IMR-90 (cell line): ENCODE data around the gene IQSEC3. TPM values are rescaled to one million over a fixed set of nuclear protein-coding genes. Genes with fewer than 3 reads are reported as not detected.
"Not testable (repeated sequence)": the region's sequence is repeated elsewhere in the genome, so short reads cannot be mapped to it uniquely, and the experiment has no call there.

Source experiments
- ATAC-seq: fragments of 200-7000 bp; cut with Tn5 transposase; 2 replicates; pipeline ENCODE4 v1.9.1; 2020; ENCODE audit warnings: low read depth, mild to moderate bottlenecking, moderate library complexity
- BruUV-seq: library from RNA; stranded (reverse); fragments of 400-500 nt; replicated peaks from 2 replicates; lab custom pipeline; 2021; lab: Mats Ljungman, UMichigan
- CTCF ChIA-PET: fragments of 300-600 bp; formaldehyde crosslinking; extraction: SDS; loops from one replicate; lab custom pipeline; 2021; ENCODE audit warnings: antibody characterized with exemption; lab: Yijun Ruan, JAX
- POLR2A ChIA-PET: fragments of 300-600 bp; sonication (Branson Sonifier 250); formaldehyde crosslinking; loops from one replicate; lab custom pipeline; 2022; ENCODE audit warnings: antibody characterized with exemption; ENCODE audit not compliant: unreplicated experiment; lab: Charles Lee
- DNase-seq: peaks from one replicate; pipeline ENCODE4 v3.0.0; 2013
- H2AFZ ChIP-seq: replicated peaks from 2 replicates; pipeline ENCODE3; 2013; ENCODE audit warnings: low read length, mild to moderate bottlenecking; ENCODE audit not compliant: poor library complexity
- H2AK5ac ChIP-seq: 2 replicates; pipeline ENCODE4 v1.6.1; 2013; ENCODE audit warnings: low read depth, low read length, inconsistent platforms
- H2AK9ac ChIP-seq: replicated peaks from 2 replicates; pipeline ENCODE3; 2013; ENCODE audit warnings: mild to moderate bottlenecking, low read depth, low read length, moderate library complexity; ENCODE audit not compliant: poor library complexity
- H2BK120ac ChIP-seq: 2 replicates; pipeline ENCODE4 v1.6.1; 2013; ENCODE audit warnings: low read depth, low read length, inconsistent platforms
- H2BK15ac ChIP-seq: 3 replicates; pipeline ENCODE4 v1.6.1; 2013; ENCODE audit warnings: low read depth, low read length, inconsistent platforms
- H2BK20ac ChIP-seq: 2 replicates; pipeline ENCODE4 v1.6.1; 2013; ENCODE audit warnings: low read depth, mild to moderate bottlenecking, inconsistent platforms, low read length, moderate library complexity
- H2BK5ac ChIP-seq: 2 replicates; pipeline ENCODE4 v1.6.1; 2013; ENCODE audit warnings: mild to moderate bottlenecking, low read depth, low read length, inconsistent platforms; ENCODE audit not compliant: poor library complexity, severe bottlenecking
- H3K14ac ChIP-seq: replicated peaks from 2 replicates; pipeline ENCODE4 v1.6.1; 2013; ENCODE audit warnings: low read depth, low read length, inconsistent platforms
- H3K18ac ChIP-seq: 2 replicates; pipeline ENCODE4 v1.6.1; 2013; ENCODE audit warnings: low read depth, low read length, control low read depth
- H3K23ac ChIP-seq: 2 replicates; pipeline ENCODE4 v1.6.1; 2013; ENCODE audit warnings: low read depth, low read length, inconsistent platforms
- H3K27ac ChIP-seq: 2 replicates; pipeline ENCODE4 v1.5.1; 2013; ENCODE audit warnings: mild to moderate bottlenecking, control low read depth, low read length; ENCODE audit not compliant: insufficient read depth
- H3K27me3 ChIP-seq: 2 replicates; pipeline ENCODE4 v1.6.1; 2013; ENCODE audit warnings: low read length; ENCODE audit not compliant: control insufficient read depth, insufficient read depth
- H3K36me3 ChIP-seq: 2 replicates; pipeline ENCODE4 v1.6.1; 2013; ENCODE audit warnings: low read length, mixed read lengths; ENCODE audit not compliant: control insufficient read depth, insufficient read depth
- H3K4ac ChIP-seq: 2 replicates; pipeline ENCODE4 v1.6.1; 2013; ENCODE audit warnings: low read depth, low read length, inconsistent platforms
- H3K4me1 ChIP-seq: 2 replicates; pipeline ENCODE4 v1.6.1; 2013; ENCODE audit warnings: low read length, mixed read lengths; ENCODE audit not compliant: control insufficient read depth, insufficient read depth
- H3K4me2 ChIP-seq: 2 replicates; pipeline ENCODE4 v1.6.1; 2013; ENCODE audit warnings: low read depth, mild to moderate bottlenecking, control low read depth, low read length, moderate library complexity
- H3K4me3 ChIP-seq: 2 replicates; pipeline ENCODE4 v1.5.1; 2013; ENCODE audit warnings: low read depth, mild to moderate bottlenecking, control low read depth, low read length, moderate library complexity; ENCODE audit not compliant: insufficient read depth
- H3K56ac ChIP-seq: 2 replicates; pipeline ENCODE4 v1.6.1; 2013; ENCODE audit warnings: low read length, inconsistent platforms; ENCODE audit not compliant: insufficient read depth; ENCODE audit errors: extremely low read depth
- H3K79me1 ChIP-seq, 2 experiments: 2 replicates each; pipeline ENCODE4 v1.6.1; 2013; ENCODE audit warnings: low read length in 2 of 2, inconsistent platforms in 1 of 2, low read depth in 1 of 2
- H3K9ac ChIP-seq: 2 replicates; pipeline ENCODE4 v1.6.1; 2013; ENCODE audit warnings: low read depth, low read length, control low read depth
- H3K9me1 ChIP-seq: 2 replicates; pipeline ENCODE4 v1.6.1; 2013; ENCODE audit warnings: low read length, inconsistent platforms; ENCODE audit not compliant: insufficient read depth
- H3K9me3 ChIP-seq: 2 replicates; pipeline ENCODE4 v1.6.1; 2013; ENCODE audit warnings: low read length; ENCODE audit not compliant: control insufficient read depth, insufficient read depth
- H4K20me1 ChIP-seq: 2 replicates; pipeline ENCODE4 v1.6.1; 2013; ENCODE audit warnings: low read length, inconsistent platforms; ENCODE audit not compliant: insufficient read depth
- H4K5ac ChIP-seq: 2 replicates; pipeline ENCODE4 v1.6.1; 2013; ENCODE audit warnings: mild to moderate bottlenecking, low read depth, low read length, control low read depth
- H4K8ac ChIP-seq, 2 experiments: 2 replicates each; pipeline ENCODE4 v1.6.1; 2013; ENCODE audit warnings: low read depth in 2 of 2, low read length in 2 of 2, control low read depth in 1 of 2, inconsistent platforms in 1 of 2
- H4K91ac ChIP-seq: 2 replicates; pipeline ENCODE4 v1.6.1; 2013; ENCODE audit warnings: low read depth, low read length, inconsistent platforms; ENCODE audit not compliant: insufficient read depth
- WGBS, 2 experiments: methylation state at CpG; one replicate each; pipeline versions ENCODE4 v1.1.5 to v1.1.7; 2013; ENCODE audit warnings: missing lambda C conversion rate in 2 of 2; ENCODE audit not compliant: insufficient read length in 1 of 2; ENCODE audit errors: extremely low coverage in 2 of 2; 5-methylcytosine and 5-hydroxymethylcytosine counted together
- dilution Hi-C: fragments of 300-500 bp; cut with HindIII; formaldehyde crosslinking; loops from one replicate; pipeline ENCODE4 v1.14.3; 2018; ENCODE audit warnings: low sequenced_read_pairs; ENCODE audit not compliant: unreplicated experiment
- in situ Hi-C: fragments of 300-500 bp; cut with MboI; formaldehyde crosslinking; loops from 3 replicates; pipeline ENCODE4 v1.14.3; 2019; ENCODE audit warnings: low sequenced_read_pairs, inconsistent platforms, mixed read lengths
- intact Hi-C: fragments of 100-400 bp; cut with micrococcal nuclease; formaldehyde crosslinking; loops from 2 replicates; pipeline ENCODE4 v1.10.0; 2022
- polyA plus RNA-seq, 3 experiments: library from polyadenylated mRNA; depleted of rRNA; stranded (reverse); fragments of >200 nt; gene quantifications; 2 replicates each; pipeline ENCODE4 v1.2.3, GENCODE V29; 2012; ENCODE audit warnings: low replicate concordance in 1 of 3
- total RNA-seq: library from RNA; depleted of rRNA; stranded (reverse); fragments of >200 nt; gene quantifications from 2 replicates; pipeline ENCODE4 v1.2.3, GENCODE V29; 2012

IQSEC3 gene
- total and polyA plus RNA-seq, 2 of the 4 experiments (the other 2 are of a cell fraction), result 0.10 TPM; not detected in 1

DNA sequence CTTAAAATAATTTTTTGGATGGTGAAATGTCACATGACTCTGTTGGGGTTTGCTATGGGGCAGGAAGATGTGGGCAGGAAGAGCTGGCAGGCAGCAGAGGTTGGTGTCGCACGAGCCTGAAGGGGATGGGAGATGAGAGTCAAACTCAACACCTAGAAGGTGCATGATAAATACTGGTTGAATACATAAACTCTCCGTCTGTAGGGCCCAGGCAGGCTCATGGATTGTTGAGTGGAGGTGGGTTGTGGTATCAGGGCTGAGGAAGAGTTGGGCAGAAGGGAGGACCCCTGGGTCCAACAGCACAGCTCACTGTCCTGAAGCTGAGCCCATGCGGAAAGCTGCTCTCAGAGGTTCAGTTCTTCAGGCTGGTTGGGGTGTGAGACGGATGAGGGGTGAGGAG is 9.0 kb downstream of the IQSEC3 start:
- H3K27ac ChIP-seq, H2AFZ ChIP-seq, dilution Hi-C loops, H3K4me1 ChIP-seq, BruUV-seq, H2BK15ac ChIP-seq, H3K36me3 ChIP-seq, H4K91ac ChIP-seq, ATAC-seq, H2BK20ac ChIP-seq, H4K5ac ChIP-seq, H2BK5ac ChIP-seq, H2AK5ac ChIP-seq, H3K79me1 ChIP-seq, H3K4me2 ChIP-seq, DNase-seq, H3K9me3 ChIP-seq, H3K9ac ChIP-seq, POLR2A ChIA-PET, H4K8ac ChIP-seq, H3K18ac ChIP-seq, H3K9me1 ChIP-seq, H3K56ac ChIP-seq, H3K4me3 ChIP-seq, intact Hi-C loops, H3K4ac ChIP-seq, H3K14ac ChIP-seq, H3K23ac ChIP-seq, in situ Hi-C loops, H4K20me1 ChIP-seq, H2BK120ac ChIP-seq, H2AK9ac ChIP-seq: not testable (repeated sequence)
- peaks cover 19% of the 10 kb centered on the region for H3K27me3 ChIP-seq
- no CpG with 5 or more reads among the region's 5 CpGs for WGBS, 2 experiments
- CTCF ChIA-PET, result interaction anchor here (0.7 kb wide), 1 partner anchor 137 kb away, joined by 4 read pairs; no protein-coding TSS in a partner anchor

DNA sequence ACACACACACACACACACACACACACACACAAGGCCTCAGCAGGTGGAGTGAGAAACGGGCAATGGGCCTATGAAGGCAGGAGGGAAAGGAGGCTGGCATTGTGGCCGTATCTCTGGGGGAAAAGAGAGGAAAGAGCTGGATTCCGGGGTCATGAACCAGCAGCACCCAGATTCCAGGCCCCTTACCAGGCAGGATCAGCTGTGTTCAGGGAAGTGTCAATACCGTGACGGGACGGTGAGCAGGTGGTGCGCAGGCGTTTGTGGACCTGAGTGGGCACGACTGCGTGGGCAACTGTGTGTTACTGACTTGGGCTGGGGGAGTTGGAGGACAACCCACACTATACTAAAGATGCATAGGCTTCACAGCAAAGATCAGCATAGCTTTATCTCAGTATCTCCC is 9.5 kb downstream of the IQSEC3 start:
- H3K4me2 ChIP-seq, H3K4me3 ChIP-seq, H3K14ac ChIP-seq, H2BK15ac ChIP-seq, H3K36me3 ChIP-seq, H4K20me1 ChIP-seq, H3K79me1 ChIP-seq, H4K91ac ChIP-seq, H3K18ac ChIP-seq, H3K27ac ChIP-seq, intact Hi-C loops, H4K8ac ChIP-seq, H3K56ac ChIP-seq, H2BK120ac ChIP-seq, H3K9me1 ChIP-seq, H2AK5ac ChIP-seq, ATAC-seq, DNase-seq, H3K9me3 ChIP-seq, H3K9ac ChIP-seq, POLR2A ChIA-PET, dilution Hi-C loops, in situ Hi-C loops, H2AK9ac ChIP-seq, H4K5ac ChIP-seq, H3K4ac ChIP-seq, H2AFZ ChIP-seq, H2BK20ac ChIP-seq, BruUV-seq, H2BK5ac ChIP-seq, H3K23ac ChIP-seq, H3K4me1 ChIP-seq: not testable (repeated sequence)
- peaks cover 25% of the 10 kb centered on the region for H3K27me3 ChIP-seq
- CTCF ChIA-PET, result interaction anchor here (0.7 kb wide), 1 partner anchor 137 kb away, joined by 4 read pairs; no protein-coding TSS in a partner anchor
- no CpG with 5 or more reads among the region's 10 CpGs for WGBS, 2 experiments
